CD4-positive, alpha-beta memory T cell (primary cell): ENCODE data around the gene GAA. TPM values are rescaled to one million over a fixed set of nuclear protein-coding genes. Genes with fewer than 3 reads are reported as not detected.
"Not testable (repeated sequence)": the region's sequence is repeated elsewhere in the genome, so short reads cannot be mapped to it uniquely, and the experiment has no call there.

Experiments
- CTCF ChIA-PET: fragments of 350-600 bp; sonication (Branson Sonifier 250); formaldehyde crosslinking; loops from one replicate; lab custom pipeline; 2021; ENCODE audit warnings: inconsistent platforms; ENCODE audit not compliant: partially characterized antibody; lab: Charles Lee
- POLR2A ChIA-PET: fragments of 350-600 bp; sonication (Branson Sonifier 250); formaldehyde crosslinking; loops from one replicate; lab custom pipeline; 2021; ENCODE audit not compliant: partially characterized antibody; lab: Charles Lee
- DNase-seq, 5 donors: peaks; one replicate each; pipeline versions ENCODE4 v3.0.0 to v3.0.0-alpha.2; 2020 to 2022; ENCODE audit warnings: mixed read lengths in 1 of 5
- H3K27ac ChIP-seq: one replicate; pipeline ENCODE4 v1.7.0; 2013; ENCODE audit warnings: low read depth, low read length
- H3K27me3 ChIP-seq: 2 replicates; pipeline ENCODE4 v1.7.0; 2013; ENCODE audit warnings: mild to moderate bottlenecking, low read length, moderate library complexity; ENCODE audit not compliant: insufficient read depth
- H3K36me3 ChIP-seq: 2 replicates; pipeline ENCODE4 v1.7.0; 2013; ENCODE audit warnings: mild to moderate bottlenecking, low read length, moderate library complexity; ENCODE audit not compliant: insufficient read depth
- H3K4me1 ChIP-seq: 2 replicates; pipeline ENCODE4 v1.7.0; 2013; ENCODE audit warnings: mild to moderate bottlenecking, low read length, moderate library complexity; ENCODE audit not compliant: insufficient read depth
- H3K4me3 ChIP-seq, 2 donors: one replicate each; pipeline ENCODE4 v1.7.0; 2013; ENCODE audit warnings: low read length in 2 of 2, mild to moderate bottlenecking in 1 of 2
- H3K9me3 ChIP-seq, 2 donors: one replicate each; pipeline ENCODE4 v1.7.0; 2013; ENCODE audit warnings: low read length in 2 of 2, control low read depth in 1 of 2; ENCODE audit not compliant: control insufficient read depth in 1 of 2
- H3K27ac Mint-ChIP-seq, 7 donors: one replicate each; pipeline ENCODE4 v1.8.0; 2020 to 2021; ENCODE audit warnings: mixed read lengths in 7 of 7, mild to moderate bottlenecking in 6 of 7, inconsistent platforms in 3 of 7, moderate library complexity in 3 of 7
- H3K27me3 Mint-ChIP-seq, 2 donors: one replicate each; pipeline ENCODE4 v1.8.0; 2020 to 2021; ENCODE audit warnings: mixed read lengths in 2 of 2
- H3K36me3 Mint-ChIP-seq, 2 donors: one replicate each; pipeline ENCODE4 v1.8.0; 2020 to 2021; ENCODE audit warnings: mixed read lengths in 2 of 2, inconsistent platforms in 1 of 2, mild to moderate bottlenecking in 1 of 2
- H3K4me1 Mint-ChIP-seq, 4 donors: one replicate each; pipeline ENCODE4 v1.8.0; 2020 to 2021; ENCODE audit warnings: mixed read lengths in 4 of 4, mild to moderate bottlenecking in 1 of 4
- H3K4me3 Mint-ChIP-seq, 8 donors: one replicate each; pipeline ENCODE4 v1.8.0; 2020 to 2021; ENCODE audit warnings: mixed read lengths in 8 of 8, mild to moderate bottlenecking in 7 of 8, moderate library complexity in 6 of 8, inconsistent platforms in 3 of 8
- H3K9me3 Mint-ChIP-seq, 8 donors: one replicate each; pipeline ENCODE4 v1.8.0; 2020 to 2021; ENCODE audit warnings: mixed read lengths in 8 of 8, mild to moderate bottlenecking in 5 of 8, inconsistent platforms in 3 of 8, moderate library complexity in 1 of 8
- intact Hi-C: fragments of 100-400 bp; cut with micrococcal nuclease; formaldehyde crosslinking; loops from one replicate; pipeline ENCODE4 v1.15.1; 2023
- polyA plus RNA-seq, 2 donors: library from polyadenylated mRNA; unstranded; fragments of 300-500 nt; fragmentation: Illumina TruSeq; gene quantifications; one replicate each; pipeline ENCODE4 v1.2.3, GENCODE V29; 2021
- total RNA-seq, 2 experiments: library from RNA; stranded (reverse); gene quantifications; one replicate each; pipeline ENCODE4 v1.2.3, GENCODE V29; 2021

GAA gene
- total and polyA plus RNA-seq, 4 experiments from 2014 or later = 14.5 to 44.8 (median 28.2) TPM

GRCh38 chr17:80147035-80147822 is 45.8 kb downstream of the GAA start, which contains the start of gene EIF4A3:
TSS of gene EIF4A3 (minus strand) at chr17:80147128. CDS start at chr17:80146961, 167 bp downstream.
- Histone ChIP-seq H3K9me3 (no peaks in the 10 kb centered on the region), H3K27me3 (no peaks in the 10 kb centered on the region), H3K36me3 (peaks cover 20% of the 10 kb centered on the region), H3K27ac (peak within 1 kb of the TSS; percentile 83), H3K4me3 (peak within 1 kb of the TSS; percentile 48 to 94), H3K4me1 (peaks cover 36% of the 10 kb centered on the region)
- CTCF ChIA-PET = interaction anchor here (3.1 kb wide), 1 partner anchor 46 kb away, joined by 12 read pairs; the partner anchor contains the start of gene GAA
- POLR2A ChIA-PET = interaction anchor here (0.7 to 3.5 kb wide), 5 partner anchors 14 to 112 kb away, joined by 3 to 36 read pairs (median 3); partner anchors contain the start of genes GAA and SGSH
- DNase-seq = peak; percentile 95 to 99 (median 97)
- Mint-ChIP-seq H3K9me3 (peaks cover 0 to 4% (median 0%) of the 10 kb centered on the region in 8 donors), H3K36me3 (peaks cover 4 to 31% of the 10 kb centered on the region in 2 donors), H3K4me1 (peaks cover 23 to 54% (median 35%) of the 10 kb centered on the region in 4 donors), H3K4me3 (peak within 1 kb of the TSS; percentile 93 to 99 (median 98)), H3K27ac (peak within 1 kb of the TSS; percentile 90 to 99 (median 98)), H3K27me3 (no peaks in the 10 kb centered on the region)
- intact Hi-C loops = loop anchor here (2.0 kb wide), 4 partner anchors 46 to 114 kb away; partner anchors contain the start of genes GAA and RNF213

DNA sequence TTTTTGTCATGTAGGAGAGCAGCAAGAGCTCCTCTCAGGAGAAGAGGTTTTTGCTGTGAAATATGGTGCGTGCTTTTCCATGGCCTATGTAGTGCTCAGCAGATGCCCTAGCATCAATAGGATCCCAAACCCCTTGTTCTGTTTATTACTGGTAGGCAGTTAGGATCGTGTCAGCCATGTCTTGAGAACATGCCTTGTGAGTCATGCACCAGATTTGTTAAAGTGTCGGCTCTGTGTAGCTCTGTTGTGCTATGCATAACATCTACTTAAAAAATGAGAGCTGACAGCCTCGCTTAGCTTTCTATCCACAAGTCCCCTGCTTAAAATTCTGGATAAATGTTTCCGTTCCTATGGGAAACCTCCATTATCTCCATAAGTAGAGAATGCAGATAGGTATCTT is 50.0 kb downstream of the GAA start:
- ChIA-PET POLR2A (interaction anchor here (1.3 kb wide), 1 partner anchor 50 kb away, joined by 4 read pairs; the partner anchor contains the start of gene GAA), CTCF (no interaction called here)
- Mint-ChIP-seq H3K36me3 (peaks cover 5 to 8% of the 10 kb centered on the region in 2 donors), H3K4me3 (no peak overlapping the region), H3K27ac (peak overlapping the region in 2 of 7 donors; percentile 29 to 74), H3K4me1 (peaks cover 10 to 40% (median 23%) of the 10 kb centered on the region in 4 donors), H3K27me3 (no peaks in the 10 kb centered on the region), H3K9me3 (peaks cover 0 to 9% (median 6%) of the 10 kb centered on the region in 8 donors)
- H3K36me3 ChIP-seq = no peaks in the 10 kb centered on the region
- H3K27me3 ChIP-seq = no peaks in the 10 kb centered on the region
- no peak overlapping the region for H3K4me3 ChIP-seq
- peaks cover 23% of the 10 kb centered on the region for H3K4me1 ChIP-seq
- no peak for DNase-seq
- no peaks in the 10 kb centered on the region for H3K9me3 ChIP-seq
- intact Hi-C loops = no loop called here
- no peak overlapping the region for H3K27ac ChIP-seq

- no peaks in the 10 kb centered on the region for H3K27me3 ChIP-seq
- Mint-ChIP-seq H3K27me3 (no peaks in the 10 kb centered on the region), H3K9me3 (peaks cover 0 to 11% (median 7%) of the 10 kb centered on the region in 8 donors), H3K27ac (peak overlapping the region in 3 of 7 donors; percentile 9 to 70 (median 29)), H3K4me3 (peak overlapping the region in 2 of 8 donors; percentile 11 to 14), H3K4me1 (peaks cover 10 to 36% (median 18%) of the 10 kb centered on the region in 4 donors), H3K36me3 (peaks cover 4 to 5% of the 10 kb centered on the region in 2 donors)
- H3K4me1 ChIP-seq = peaks cover 23% of the 10 kb centered on the region
- H3K4me3 ChIP-seq = no peak overlapping the region
- ChIA-PET POLR2A (interaction anchor here (1.3 kb wide), 1 partner anchor 51 kb away, joined by 4 read pairs; the partner anchor contains the start of gene GAA), CTCF (no interaction called here)
- H3K9me3 ChIP-seq = no peaks in the 10 kb centered on the region
- DNase-seq = no peak
- H3K36me3 ChIP-seq = no peaks in the 10 kb centered on the region
- intact Hi-C loops = no loop called here
- H3K27ac ChIP-seq = no peak overlapping the region
Observed at GRCh38 chr17:80152081-80152702, 50.8 kb downstream of the GAA start.

DNA sequence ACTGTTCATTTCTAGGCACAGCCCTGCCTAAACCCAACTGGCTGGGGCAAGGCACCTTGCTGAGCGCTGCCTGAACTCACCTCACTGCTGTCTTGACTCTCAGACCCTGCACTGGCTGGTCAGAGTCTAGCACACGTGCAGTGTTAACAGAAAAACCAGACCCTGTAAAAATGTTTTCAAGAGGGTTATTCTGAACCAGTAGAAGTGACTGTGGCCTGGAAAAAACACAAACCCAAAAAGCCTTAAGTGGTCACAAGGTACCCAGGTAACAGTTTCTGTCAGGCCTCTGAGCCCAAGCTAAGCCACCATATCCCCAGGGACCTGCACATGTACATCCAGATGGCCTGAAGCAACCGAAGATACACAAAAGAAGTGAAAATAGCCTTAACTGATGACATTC is 51.6 kb downstream of the GAA start:
- Histone ChIP-seq H3K4me3 (no peak overlapping the region), H3K4me1 (peaks cover 19% of the 10 kb centered on the region), H3K9me3 (no peaks in the 10 kb centered on the region), H3K27ac (no peak overlapping the region), H3K36me3 (no peaks in the 10 kb centered on the region), H3K27me3 (no peaks in the 10 kb centered on the region)
- H3K9me3 Mint-ChIP-seq = peaks cover 0 to 12% (median 7%) of the 10 kb centered on the region in 8 donors
- DNase-seq = no peak
- peaks cover 9 to 31% (median 14%) of the 10 kb centered on the region in 4 donors for H3K4me1 Mint-ChIP-seq
- H3K27ac Mint-ChIP-seq = peak overlapping the region in 2 of 7 donors; percentile 6 to 57
- intact Hi-C loops = no loop called here
- H3K27me3 Mint-ChIP-seq = no peaks in the 10 kb centered on the region
- CTCF ChIA-PET = no interaction called here
- H3K36me3 Mint-ChIP-seq = peaks cover 2 to 5% of the 10 kb centered on the region in 2 donors
- no peak overlapping the region for H3K4me3 Mint-ChIP-seq
- POLR2A ChIA-PET = no interaction called here

DNA sequence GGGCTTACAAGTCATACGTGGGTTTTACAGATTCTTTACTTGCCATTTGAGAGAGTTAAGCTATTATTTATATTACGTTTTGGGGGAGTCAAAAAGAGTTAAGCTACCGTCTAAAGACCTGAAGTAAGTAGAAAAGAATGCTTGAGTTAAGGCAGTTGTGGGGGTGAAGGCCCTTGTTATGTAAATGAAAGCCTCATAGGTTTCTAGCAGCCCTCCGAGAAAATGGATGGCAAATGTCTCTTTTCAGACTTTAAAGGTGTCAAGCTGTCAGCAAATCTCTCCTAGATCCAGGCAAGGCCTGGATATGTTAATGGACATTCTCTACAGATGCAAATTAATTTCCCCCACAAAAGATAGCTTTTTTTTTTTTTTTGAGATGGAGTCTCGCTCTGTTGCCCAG is 52.8 kb downstream of the GAA start:
- no peak overlapping the region for H3K4me3 ChIP-seq
- no peak for DNase-seq
- no peaks in the 10 kb centered on the region for H3K36me3 ChIP-seq
- Mint-ChIP-seq H3K27me3 (peaks cover 0 to under 1% of the 10 kb centered on the region in 2 donors), H3K4me3 (no peak overlapping the region), H3K36me3 (peaks cover 0 to 5% of the 10 kb centered on the region in 2 donors), H3K9me3 (peaks cover 0 to 12% (median 7%) of the 10 kb centered on the region in 8 donors), H3K27ac (no peak overlapping the region), H3K4me1 (peaks cover 7 to 19% (median 10%) of the 10 kb centered on the region in 4 donors)
- ChIA-PET POLR2A (no interaction called here), CTCF (no interaction called here)
- peaks cover 10% of the 10 kb centered on the region for H3K4me1 ChIP-seq
- no peaks in the 10 kb centered on the region for H3K9me3 ChIP-seq
- intact Hi-C loops = no loop called here
- H3K27me3 ChIP-seq = no peaks in the 10 kb centered on the region
- H3K27ac ChIP-seq = no peak overlapping the region

GRCh38 chr17:80155600-80155999 is 54.2 kb downstream of the GAA start:
- POLR2A ChIA-PET, H3K27me3 Mint-ChIP-seq, H3K4me3 ChIP-seq, DNase-seq, H3K4me1 ChIP-seq, CTCF ChIA-PET, intact Hi-C loops, H3K4me3 Mint-ChIP-seq, H3K36me3 Mint-ChIP-seq, H3K9me3 ChIP-seq, H3K27me3 ChIP-seq, H3K36me3 ChIP-seq, H3K27ac ChIP-seq, H3K27ac Mint-ChIP-seq: not testable (repeated sequence)
- H3K4me1 Mint-ChIP-seq = peaks cover 7 to 18% (median 10%) of the 10 kb centered on the region in 4 donors
- H3K9me3 Mint-ChIP-seq = peaks cover 0 to 12% (median 7%) of the 10 kb centered on the region in 8 donors

- H3K4me3 ChIP-seq = no peak overlapping the region
- H3K27ac Mint-ChIP-seq = no peak overlapping the region
- no peak for DNase-seq
- ChIA-PET POLR2A (no interaction called here), CTCF (no interaction called here)
- peaks cover 0 to 12% (median 7%) of the 10 kb centered on the region in 8 donors for H3K9me3 Mint-ChIP-seq
- H3K27me3 Mint-ChIP-seq = peaks cover 2 to 15% of the 10 kb centered on the region in 2 donors
- H3K4me1 ChIP-seq = no peaks in the 10 kb centered on the region
- intact Hi-C loops = no loop called here
- H3K36me3 Mint-ChIP-seq = peaks cover 0 to 5% of the 10 kb centered on the region in 2 donors
- H3K4me1 Mint-ChIP-seq = peaks cover 0 to 4% (median 0%) of the 10 kb centered on the region in 4 donors
- H3K36me3 ChIP-seq = no peaks in the 10 kb centered on the region
- no peaks in the 10 kb centered on the region for H3K27me3 ChIP-seq
- H3K9me3 ChIP-seq = no peaks in the 10 kb centered on the region
- no peak overlapping the region for H3K4me3 Mint-ChIP-seq
- no peak overlapping the region for H3K27ac ChIP-seq
Observed at GRCh38 chr17:80158846-80159245, 57.5 kb downstream of the GAA start.
